ENCODE results near the gene SLAMF1.
A peak's percentile ranks its signal among the peaks of the same experiment; 100 is the strongest.
"Not testable (repeated sequence)": the region's sequence is repeated elsewhere in the genome, so short reads cannot be mapped to it uniquely, and the experiment has no call there.

SLAMF1 gene

DNA sequence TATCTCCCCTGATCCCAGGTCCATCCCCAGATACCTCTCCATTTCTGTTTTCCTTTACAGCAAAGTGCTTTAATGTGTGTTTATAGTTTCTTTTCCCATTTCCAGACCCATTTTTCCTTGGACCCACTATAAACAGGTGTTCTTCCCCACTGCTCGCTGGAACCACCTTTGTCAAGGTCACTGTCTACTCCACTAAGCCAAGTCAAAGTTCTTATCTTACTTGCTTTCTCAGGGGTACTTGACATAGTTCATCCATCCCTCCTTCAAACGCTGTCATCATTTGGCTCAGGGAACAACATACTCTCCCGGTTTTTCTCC lies 8.3 kb downstream of the SLAMF1 start:
- no peak for DNase-seq

DNA sequence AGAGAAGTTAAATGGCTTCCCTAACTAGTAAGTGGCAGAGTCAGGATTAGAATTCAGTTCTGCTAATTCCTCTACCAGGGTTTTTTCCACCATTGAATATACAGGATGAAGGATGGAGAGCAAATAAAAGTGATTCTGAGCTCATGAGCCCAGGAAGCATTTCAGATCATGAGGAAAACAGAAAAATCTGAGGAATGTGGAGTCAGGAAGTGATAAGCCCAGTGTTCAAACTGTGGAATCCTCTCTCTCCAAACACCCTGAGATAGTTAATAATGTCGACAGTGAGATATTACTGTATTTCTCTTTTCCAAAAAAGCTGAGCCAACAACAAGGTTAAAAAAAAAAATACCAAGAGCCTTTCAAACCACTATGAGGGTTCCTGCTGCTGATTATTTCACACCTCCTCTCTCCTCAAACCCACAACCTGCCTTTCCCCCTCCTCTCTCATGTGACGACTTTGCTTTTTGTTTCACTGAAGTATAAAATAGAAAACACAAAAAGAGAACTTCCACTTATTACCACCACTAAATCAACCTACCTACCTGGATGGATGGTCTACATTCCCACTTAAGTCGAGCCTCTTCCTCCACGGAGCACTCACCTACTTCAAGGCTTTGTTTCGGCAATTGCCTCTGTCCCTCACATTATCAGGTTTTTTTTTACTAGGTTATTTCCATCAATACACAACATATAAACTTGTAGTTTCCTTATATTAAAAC lies 8.9 kb downstream of the SLAMF1 start:
- peak; percentile 29 for DNase-seq

GRCh38 chr1:160637065-160637464 lies 9.8 kb downstream of the SLAMF1 start:
- DNase-seq = no peak

DNA sequence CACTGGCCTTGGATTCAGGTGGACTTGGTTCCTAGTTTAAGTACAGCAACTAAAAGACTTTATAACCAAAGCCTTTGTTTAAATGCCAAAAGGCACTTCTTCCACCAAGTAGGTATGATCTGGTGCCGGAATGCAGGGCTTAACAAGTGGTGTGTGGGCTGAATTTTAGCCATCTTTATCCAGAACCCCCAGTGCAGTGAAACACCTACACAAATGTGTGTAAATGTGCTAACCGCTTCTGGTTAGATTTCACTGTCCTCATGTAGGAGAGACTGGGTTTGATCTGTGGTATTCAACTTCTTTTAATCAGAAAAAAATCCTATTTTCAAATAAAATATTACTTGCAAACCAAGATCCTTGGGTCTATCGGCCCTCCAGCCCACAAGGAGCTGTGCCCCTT lies 10.3 kb downstream of the SLAMF1 start:
- DNase-seq = no peak

DNA sequence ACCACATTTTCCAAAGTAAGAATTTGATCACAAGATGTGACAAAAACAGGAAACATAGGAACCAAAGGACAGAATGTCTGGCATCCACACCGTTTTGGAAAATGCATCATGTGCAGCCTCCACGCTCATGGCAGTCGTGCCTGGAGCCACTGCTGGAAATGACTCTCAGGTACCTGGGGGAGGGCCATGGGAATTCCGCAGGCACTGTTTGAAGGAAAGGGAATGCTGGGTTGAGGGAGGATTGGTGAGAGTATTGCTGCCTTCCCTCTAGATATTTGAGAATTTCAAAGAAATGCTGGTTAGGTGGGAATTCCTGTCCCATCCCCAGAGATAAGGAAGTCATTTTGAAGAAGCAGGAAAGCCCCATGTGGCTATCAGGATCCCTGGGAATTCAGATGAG lies 10.8 kb downstream of the SLAMF1 start:
- no peak for DNase-seq

- DNase-seq = no peak
Measured at GRCh38 chr1:160634543-160635491, 12.0 kb downstream of the SLAMF1 start.

GRCh38 chr1:160633330-160633903 lies 13.4 kb downstream of the SLAMF1 start:
- DNase-seq = no peak

DNA sequence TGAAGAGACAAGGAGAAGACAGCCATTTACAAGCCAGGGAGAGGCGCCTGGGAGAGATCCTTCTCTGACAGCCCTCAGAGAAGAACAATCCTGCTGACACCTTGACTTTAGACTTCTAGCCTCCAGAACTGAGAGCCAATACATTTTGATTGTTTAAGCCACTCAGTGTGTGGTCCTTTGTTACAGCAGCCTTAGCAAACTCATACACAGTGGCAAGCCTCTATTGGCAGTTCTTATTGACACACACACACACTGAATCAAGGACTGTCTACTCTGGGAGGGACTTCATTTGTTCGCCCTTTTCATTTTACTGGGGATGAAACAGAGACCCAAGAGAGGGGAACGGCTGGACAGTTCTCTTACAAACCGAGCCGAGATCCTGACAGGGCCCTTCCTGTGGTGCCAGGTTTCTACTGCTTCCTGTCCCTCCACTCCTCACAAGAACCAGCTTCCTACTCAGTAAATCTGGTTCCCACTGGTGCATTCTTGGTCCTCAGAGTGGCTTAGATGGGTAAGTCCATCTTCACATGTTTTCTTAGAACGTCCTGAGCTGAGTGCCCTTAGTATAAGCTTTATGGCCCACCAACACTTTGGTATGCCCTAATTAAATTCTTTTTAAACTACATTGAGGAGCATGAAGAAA lies 14.7 kb downstream of the SLAMF1 start:
- DNase-seq = no peak

GRCh38 chr1:160630523-160631451 lies 16.1 kb downstream of the SLAMF1 start:
- DNase-seq = peak; percentile 49

DNA sequence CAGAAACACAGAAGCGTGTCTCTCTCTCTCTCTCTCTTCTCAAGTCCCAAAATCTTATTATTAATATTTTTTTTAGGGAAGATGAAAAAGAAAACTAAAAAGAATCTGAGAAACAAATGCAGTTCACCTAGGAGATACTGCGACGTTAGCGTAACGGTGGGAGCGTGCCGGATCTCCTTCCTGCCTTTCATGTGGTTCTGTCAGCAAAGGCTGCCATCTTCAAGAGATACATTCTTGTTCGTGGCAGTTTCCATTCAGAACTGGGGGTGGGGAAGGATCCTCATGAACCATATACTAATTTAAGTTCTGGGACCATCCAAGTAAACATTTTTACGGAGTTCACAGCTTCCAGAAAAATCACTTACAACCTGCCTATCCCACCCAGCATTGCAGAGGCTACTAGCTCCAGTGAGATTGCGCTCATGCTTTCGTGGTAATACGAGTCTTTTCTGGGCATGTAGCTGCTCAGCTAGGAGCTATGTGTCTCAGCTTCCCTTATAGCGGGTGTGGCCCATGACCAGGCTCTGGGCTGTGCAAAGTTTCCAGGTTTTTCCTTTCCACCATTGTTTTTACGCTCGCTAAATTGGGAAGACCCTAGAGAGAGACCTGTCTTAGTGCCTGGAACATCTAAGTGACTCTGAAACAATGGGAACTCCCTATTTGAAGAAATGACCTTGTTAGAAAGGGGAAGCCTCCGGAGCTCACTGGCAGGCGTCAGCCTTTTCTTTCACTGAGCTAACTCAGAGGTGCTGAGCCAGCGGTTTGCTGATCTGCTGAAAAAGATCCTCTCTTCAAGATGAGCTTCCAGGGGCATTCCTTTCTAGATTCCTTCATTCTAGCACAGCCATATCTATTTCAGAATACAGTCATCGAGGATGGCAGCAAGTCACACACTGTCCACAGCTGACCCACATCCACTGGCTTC lies 17.3 kb downstream of the SLAMF1 start:
- no peak for DNase-seq

- no peak for DNase-seq
Measured at GRCh38 chr1:160628799-160629263, 18.0 kb downstream of the SLAMF1 start.

DNA sequence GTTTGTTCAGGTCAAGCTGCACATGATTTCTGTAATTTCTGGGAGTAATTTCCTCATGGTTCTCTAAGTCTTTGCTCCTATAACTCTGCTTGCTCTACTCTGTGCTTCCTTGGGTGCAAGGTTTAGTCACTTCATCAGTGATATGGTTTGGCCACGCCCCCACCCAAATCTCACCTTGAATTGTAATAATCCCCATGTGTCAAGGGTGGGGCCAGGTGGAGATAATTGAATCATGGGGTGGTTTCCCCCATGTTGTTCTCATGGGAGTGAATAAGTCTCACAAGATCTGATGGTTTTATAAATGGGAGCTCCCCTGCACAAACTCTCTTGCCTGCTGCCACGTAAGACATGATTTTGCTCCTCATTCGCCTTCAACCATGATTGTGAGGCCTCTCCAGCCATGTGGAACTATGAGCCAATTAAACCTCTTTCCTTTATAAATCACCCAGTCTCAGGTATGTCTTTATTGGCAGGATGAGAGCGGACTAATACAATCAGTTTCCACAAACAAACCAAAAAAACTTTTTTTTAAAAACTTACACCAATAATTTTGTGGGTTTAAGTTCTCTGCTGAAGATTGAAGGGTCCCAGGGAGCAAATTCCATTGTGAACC lies 19.1 kb downstream of the SLAMF1 start:
- not testable (repeated sequence) for DNase-seq

DNA sequence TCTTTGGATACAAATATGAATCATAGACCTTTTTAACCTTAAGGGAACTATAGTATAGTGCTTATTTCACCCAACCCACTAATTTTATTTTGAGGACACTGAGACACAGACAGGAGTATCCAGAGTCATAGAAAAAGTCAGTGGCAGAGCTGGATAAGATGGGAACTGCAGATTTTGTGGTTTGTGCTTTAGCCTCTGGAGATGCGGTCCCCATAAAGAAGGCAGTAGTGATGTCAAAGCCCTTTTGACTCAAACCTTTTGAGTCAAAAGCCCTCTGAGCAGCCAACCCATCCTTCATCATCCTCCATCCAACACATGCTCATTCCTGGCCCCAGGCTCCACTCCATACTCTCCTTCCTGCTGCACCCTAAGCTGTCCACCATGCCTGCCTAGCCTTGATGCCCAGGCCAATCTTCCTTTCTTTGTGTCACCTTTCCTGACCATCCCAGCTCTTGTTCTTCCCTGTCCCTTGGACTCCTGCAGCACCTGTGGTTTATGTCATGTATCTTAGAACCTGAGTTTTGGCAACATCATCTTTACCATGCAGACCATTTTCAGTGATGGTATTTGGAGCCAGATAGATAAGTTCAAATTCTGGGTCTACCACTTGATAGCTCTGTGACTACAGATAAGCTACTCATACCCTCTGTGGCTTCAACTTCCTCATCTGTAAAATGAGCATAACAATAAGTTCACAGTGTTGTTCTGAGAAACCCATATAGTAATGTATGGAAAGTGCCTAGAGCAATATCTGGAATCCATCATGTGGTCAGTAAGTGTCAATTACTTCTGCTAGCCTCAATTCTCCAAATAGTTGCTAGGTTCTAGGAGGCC lies 20.1 kb downstream of the SLAMF1 start:
- DNase-seq = peak; percentile 97

DNA sequence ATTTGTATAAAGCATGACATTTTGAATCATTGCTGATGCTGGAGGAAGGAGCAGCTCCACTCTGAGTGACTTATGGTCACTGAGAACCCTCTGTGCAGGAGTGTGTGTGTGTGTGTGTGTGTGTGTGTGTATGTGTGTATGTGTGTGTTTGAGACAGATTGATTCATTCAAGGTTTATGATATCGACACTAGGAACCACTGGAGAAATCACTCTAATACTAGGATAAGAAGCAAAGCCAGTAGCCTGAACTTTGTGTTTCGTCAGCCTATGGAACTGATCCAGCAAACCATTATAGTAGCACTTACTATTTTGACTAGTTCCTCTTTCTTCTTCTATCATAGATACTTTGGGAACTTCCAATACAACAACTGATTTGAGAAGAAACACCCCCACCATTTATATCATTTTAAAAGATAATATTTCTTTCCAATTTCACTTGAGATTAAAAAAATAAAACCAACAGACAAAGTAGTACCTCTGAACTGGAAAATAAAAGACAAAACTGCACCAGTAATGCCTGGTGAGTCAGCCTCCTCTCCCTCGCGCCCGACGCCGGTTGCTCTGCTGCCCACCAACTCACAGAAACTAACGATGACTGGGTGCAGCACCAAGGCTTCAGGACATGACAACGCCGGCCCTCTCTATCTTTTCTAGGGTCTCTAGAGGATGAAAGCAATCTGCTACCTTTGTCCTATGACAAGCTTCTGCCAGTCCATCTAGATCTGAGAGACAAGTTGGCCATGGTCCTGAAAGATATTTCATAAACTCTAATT lies 20.9 kb downstream of the SLAMF1 start:
- DNase-seq = peak; percentile 92

DNA sequence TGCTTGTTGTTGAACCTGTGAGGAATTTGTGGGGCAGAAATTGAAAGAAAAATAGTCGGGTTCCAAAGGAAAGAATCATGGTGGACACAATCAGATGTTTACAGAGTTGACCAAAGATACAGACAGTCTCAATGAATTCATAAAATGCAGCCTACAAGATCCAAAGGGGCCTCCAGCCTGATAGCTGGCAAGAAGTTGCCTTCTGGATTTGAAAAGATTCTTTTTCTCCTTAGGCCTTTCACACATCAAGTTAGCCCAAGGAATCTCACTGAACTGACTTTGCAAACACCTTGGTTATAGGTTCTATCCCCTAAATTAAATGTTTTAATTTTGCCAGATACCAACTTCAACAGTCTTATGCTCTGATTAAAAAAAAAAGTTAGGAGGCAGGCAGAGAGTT lies 21.5 kb downstream of the SLAMF1 start:
- DNase-seq = no peak

- no peak for DNase-seq
Measured at GRCh38 chr1:160624464-160624863, 22.4 kb downstream of the SLAMF1 start.

GRCh38 chr1:160623862-160624261 lies 23.0 kb downstream of the SLAMF1 start:
- no peak for DNase-seq

- DNase-seq = no peak
Measured at GRCh38 chr1:160623227-160623633, 23.6 kb downstream of the SLAMF1 start.
